AG08396 (cell line): ENCODE results near the gene THSD4.

Experiments used
- DNase-seq: peaks from one replicate; pipeline ENCODE4 v3.0.0; 2012; ENCODE audit warnings: low spot score, mixed read lengths

The THSD4 gene

GRCh38 chr15:71545923-71546322 is 430.7 kb downstream of the THSD4 start:
- no peak for DNase-seq

- DNase-seq, result no peak
Measured at GRCh38 chr15:71547011-71547410, 431.7 kb downstream of the THSD4 start.

GRCh38 chr15:71548401-71548807 is 433.1 kb downstream of the THSD4 start:
- no peak for DNase-seq

GRCh38 chr15:71549091-71549490 is 433.8 kb downstream of the THSD4 start:
- DNase-seq, result no peak

- no peak for DNase-seq
Measured at GRCh38 chr15:71549697-71550096, 434.4 kb downstream of the THSD4 start.

- no peak for DNase-seq
Measured at GRCh38 chr15:71551566-71551965, 436.3 kb downstream of the THSD4 start.

- peak; percentile 59 for DNase-seq
Measured at GRCh38 chr15:71559098-71559497, 443.8 kb downstream of the THSD4 start.

- no peak for DNase-seq
Measured at GRCh38 chr15:71559616-71560015, 444.3 kb downstream of the THSD4 start.

- no peak for DNase-seq
Measured at GRCh38 chr15:71562251-71562650, 447.0 kb downstream of the THSD4 start.

- DNase-seq, result no peak
Measured at GRCh38 chr15:71564217-71564616, 448.9 kb downstream of the THSD4 start.

- DNase-seq, result no peak
Measured at GRCh38 chr15:71565006-71565405, 449.7 kb downstream of the THSD4 start.

GRCh38 chr15:71565631-71566160 is 450.4 kb downstream of the THSD4 start:
- DNase-seq, result no peak

- no peak for DNase-seq
Measured at GRCh38 chr15:71566226-71566625, 451.0 kb downstream of the THSD4 start.

GRCh38 chr15:71567173-71567572 is 451.9 kb downstream of the THSD4 start:
- DNase-seq, result no peak

GRCh38 chr15:71568227-71568626 is 453.0 kb downstream of the THSD4 start:
- DNase-seq, result no peak

- DNase-seq, result no peak
Measured at GRCh38 chr15:71570736-71571135, 455.5 kb downstream of the THSD4 start.

- no peak for DNase-seq
Measured at GRCh38 chr15:71571641-71572040, 456.4 kb downstream of the THSD4 start.

GRCh38 chr15:71572452-71573053 is 457.3 kb downstream of the THSD4 start:
- DNase-seq, result no peak

GRCh38 chr15:71573599-71573998 is 458.3 kb downstream of the THSD4 start:
- no peak for DNase-seq

- no peak for DNase-seq
Measured at GRCh38 chr15:71575474-71576045, 460.3 kb downstream of the THSD4 start.

GRCh38 chr15:71577071-71577470 is 461.8 kb downstream of the THSD4 start:
- DNase-seq, result no peak

GRCh38 chr15:71581398-71581930 is 466.2 kb downstream of the THSD4 start:
- no peak for DNase-seq

GRCh38 chr15:71585159-71585558 is 469.9 kb downstream of the THSD4 start:
- DNase-seq, result no peak

- DNase-seq, result no peak
Measured at GRCh38 chr15:71586463-71586862, 471.2 kb downstream of the THSD4 start.
